GM12873 (cell line): ENCODE data around the gene CYCS.

ENCODE experiments used
- CTCF ChIP-seq: IDR thresholded peaks from 2 replicates; pipeline ENCODE4 v1.5.1; 2012; ENCODE audit warnings: low read depth, mild to moderate bottlenecking, moderate library complexity, low read length, control low read depth; ENCODE audit not compliant: insufficient read depth; ENCODE audit errors: missing control alignments

CYCS gene

GRCh38 chr7:25084821-25085220 is 40.2 kb downstream of the CYCS start:
- TF ChIP-seq CTCF, result no peak

- TF ChIP-seq CTCF, result no peak
Observed at GRCh38 chr7:25083201-25083600, 41.9 kb downstream of the CYCS start.

- TF ChIP-seq CTCF, result no peak
Observed at GRCh38 chr7:25077096-25077495, 48.0 kb downstream of the CYCS start.

GRCh38 chr7:25075459-25075858 is 49.6 kb downstream of the CYCS start:
- TF ChIP-seq CTCF, result no peak

GRCh38 chr7:25073451-25073850 is 51.6 kb downstream of the CYCS start:
- no peak for TF ChIP-seq CTCF
